HS-5 (cell line): Measurements from ENCODE around the gene SLAMF1.

Experiments
- DNase-seq: peaks from one replicate; pipeline ENCODE4 v3.0.0-alpha.2; 2012; ENCODE audit warnings: low read depth

The SLAMF1 gene

GRCh38 chr1:160625321-160625720 lies 21.5 kb downstream of the SLAMF1 start:
- no peak for DNase-seq

GRCh38 chr1:160624464-160624863 lies 22.4 kb downstream of the SLAMF1 start:
- DNase-seq, result no peak

- no peak for DNase-seq
These were observed 23.0 kb downstream of the SLAMF1 start for GRCh38 chr1:160623862-160624261.

DNA sequence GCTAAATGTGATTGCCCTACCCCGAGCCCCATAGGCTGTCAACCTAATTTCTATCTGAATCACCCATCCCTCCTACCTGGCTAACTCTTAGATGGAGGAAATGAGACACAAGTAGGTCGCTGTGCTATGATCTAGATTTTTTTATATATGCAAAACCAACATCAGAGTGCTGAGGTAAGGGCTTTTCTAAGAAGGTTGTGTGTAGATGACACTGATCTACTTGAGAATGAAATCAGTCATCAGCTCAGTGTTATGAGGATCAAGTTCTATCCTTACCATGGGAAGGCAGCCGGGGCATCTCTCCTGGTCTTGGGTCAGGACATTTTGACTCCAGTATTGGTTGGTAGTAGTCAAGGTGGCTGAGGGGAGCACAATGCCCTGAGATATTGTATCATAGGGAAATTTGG lies 23.6 kb downstream of the SLAMF1 start:
- no peak for DNase-seq

- no peak for DNase-seq
These were observed 24.2 kb downstream of the SLAMF1 start for GRCh38 chr1:160622501-160623226.

DNA sequence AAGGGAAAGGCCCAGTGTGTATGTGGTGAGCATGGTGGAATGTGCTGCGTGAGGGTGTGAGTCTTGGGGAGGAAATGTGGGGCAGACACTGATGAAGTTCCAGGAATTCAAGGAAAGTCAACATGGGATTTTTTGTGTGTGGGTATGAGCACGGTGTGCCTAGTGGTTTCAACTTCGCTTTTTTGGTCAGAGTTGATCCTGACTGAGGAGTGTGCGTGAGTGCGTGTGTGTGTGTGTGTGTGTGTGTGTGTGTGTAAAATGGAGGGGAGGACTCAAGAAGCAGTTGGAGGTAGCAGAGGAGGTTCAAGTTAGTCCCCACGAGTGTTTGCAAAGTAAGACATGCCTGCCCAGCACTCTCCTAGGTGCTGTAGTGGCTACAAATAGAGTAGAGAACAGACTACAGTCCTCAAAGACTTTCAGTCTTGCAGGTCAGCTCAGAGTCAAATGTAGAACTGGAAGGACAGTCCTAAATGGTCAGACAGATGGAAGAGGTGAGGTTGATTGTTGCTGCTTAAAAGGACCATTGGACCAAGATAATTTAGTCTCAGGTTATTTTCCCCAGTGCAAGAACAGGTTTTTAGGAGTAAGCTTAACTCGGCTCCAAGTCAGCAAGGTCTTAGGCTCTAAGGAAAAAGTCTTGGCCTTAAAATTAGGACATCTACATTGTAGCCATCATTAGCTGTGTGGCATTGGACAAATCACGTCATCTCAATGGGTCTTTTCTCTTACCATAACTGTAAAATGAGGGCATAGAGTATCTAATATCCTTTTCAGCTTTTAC lies 25.0 kb downstream of the SLAMF1 start:
- DNase-seq, result no peak

GRCh38 chr1:160620942-160621632 lies 25.8 kb downstream of the SLAMF1 start:
- DNase-seq, result no peak

DNA sequence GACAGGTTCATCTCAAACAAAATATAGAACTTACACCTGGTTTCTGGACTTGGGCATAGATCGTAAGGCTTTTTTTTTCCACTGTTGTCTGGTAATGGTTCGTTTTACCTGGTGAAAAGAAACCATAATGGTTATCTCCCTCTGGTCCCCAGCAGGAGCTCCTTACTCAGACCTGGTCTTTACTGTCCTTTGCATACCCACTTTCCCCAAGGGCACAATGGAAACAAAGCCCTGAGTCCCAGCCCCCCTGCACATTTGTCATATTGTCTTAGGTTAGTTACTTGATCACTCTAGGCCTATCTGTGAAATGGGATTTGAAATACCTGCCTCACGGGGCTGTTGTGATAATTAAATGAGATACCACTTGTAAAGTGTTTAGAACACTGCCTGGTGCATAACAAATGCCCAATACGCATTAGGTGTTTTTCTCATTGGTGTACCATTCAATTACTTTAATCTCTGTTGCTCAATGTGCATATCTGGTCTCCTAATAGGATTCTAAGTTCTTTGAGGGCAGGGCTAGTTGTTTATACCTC lies 27.0 kb downstream of the SLAMF1 start:
- DNase-seq, result no peak

DNA sequence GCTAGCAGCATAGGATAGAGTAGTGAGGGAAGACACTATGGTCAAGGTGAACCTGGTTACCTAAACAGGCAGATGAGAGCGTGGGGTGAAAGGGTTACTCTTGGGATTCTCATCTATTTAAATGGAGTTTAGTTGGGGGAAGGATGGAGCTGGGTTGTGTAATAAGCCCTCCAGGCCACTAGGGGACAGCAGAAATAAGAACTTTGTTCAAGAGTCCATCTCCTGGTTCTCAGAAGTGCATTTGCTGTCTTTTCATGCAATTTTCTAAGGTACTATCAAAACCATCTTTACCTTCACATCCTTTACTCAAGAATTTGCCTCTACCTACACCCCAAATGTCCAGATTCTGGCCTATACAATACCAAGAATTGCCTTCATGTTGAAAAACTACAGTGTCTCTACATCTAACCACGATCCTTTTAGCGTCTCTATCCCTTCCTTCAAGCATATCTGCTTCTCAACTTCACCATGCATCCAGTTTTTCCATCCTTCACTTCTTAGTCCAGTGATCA lies 28.0 kb downstream of the SLAMF1 start:
- DNase-seq, result no peak

DNA sequence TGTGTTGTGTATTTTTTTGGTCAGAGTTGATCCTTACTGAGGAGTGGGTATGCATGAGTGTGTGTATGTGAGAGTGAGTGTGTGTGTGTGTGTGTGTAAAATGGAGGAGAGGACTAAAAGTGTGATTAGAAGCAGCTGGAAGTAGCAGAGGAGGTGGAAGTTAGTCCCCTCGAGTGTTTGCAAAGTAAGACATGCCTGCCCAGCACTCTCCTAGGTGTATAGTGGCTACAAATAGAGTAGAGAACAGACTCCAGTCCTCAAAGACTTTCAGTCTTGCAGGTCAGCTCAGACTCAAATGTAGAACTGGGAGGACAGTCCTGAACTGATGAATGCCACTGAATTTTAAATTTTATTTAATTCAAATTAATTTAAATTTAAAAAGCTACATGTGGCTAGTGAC lies 28.5 kb downstream of the SLAMF1 start:
- no peak for DNase-seq

- no peak for DNase-seq
These were observed 31.2 kb downstream of the SLAMF1 start for GRCh38 chr1:160615660-160616059.

GRCh38 chr1:160614410-160614809 lies 32.4 kb downstream of the SLAMF1 start:
- DNase-seq, result no peak

DNA sequence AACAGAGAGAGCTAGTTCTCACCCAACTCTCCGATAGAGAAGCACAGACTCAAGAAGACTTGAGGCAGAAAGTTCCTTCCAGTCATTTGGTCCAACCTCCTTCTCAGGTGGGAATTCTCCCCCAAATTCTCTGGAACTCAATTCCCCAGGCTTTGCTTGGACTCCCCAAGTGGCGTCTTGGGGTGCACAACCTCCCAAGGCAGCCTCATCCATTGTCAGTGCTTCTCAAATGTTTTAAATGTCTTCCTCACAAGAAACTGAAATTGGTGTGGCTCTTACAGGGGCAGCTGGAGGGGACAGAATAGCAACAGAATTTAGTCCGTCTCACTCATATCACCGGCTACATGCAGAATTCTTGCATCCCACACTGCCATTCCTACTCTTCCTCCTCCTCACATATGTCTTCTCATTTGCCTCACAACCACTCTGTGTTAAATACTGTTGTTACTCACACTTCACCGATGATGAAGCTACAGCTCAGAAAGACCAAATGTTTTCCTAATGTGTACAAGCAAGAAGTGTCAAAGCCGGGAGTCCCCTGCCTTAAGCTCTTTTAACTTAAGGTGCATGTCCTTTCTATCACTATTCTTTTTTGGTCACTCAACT lies 34.1 kb downstream of the SLAMF1 start:
- DNase-seq, result no peak

- no peak for DNase-seq
These were observed 36.1 kb downstream of the SLAMF1 start for GRCh38 chr1:160610569-160611242.

- DNase-seq, result no peak
These were observed 37.9 kb downstream of the SLAMF1 start for GRCh38 chr1:160608941-160609340.

DNA sequence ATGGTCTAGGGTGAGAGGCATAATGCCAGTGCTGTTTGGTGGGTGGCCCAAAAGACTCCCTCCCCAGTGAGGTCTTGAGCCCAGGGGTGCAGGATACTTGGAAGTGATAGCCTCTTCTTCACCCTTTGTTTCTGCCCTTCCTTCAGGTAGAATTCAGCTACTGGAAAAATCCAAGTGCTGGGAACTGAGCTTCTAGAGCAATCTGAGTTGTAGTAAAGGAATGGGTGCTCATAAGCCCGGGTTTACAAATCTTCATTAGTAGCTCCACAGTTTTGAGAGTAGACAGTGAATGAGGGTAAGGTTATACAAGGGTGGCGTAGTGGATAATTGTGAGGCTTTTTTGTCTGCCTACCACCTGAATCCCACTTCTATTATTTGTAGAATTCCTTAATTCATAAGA lies 38.3 kb downstream of the SLAMF1 start:
- DNase-seq, result no peak

DNA sequence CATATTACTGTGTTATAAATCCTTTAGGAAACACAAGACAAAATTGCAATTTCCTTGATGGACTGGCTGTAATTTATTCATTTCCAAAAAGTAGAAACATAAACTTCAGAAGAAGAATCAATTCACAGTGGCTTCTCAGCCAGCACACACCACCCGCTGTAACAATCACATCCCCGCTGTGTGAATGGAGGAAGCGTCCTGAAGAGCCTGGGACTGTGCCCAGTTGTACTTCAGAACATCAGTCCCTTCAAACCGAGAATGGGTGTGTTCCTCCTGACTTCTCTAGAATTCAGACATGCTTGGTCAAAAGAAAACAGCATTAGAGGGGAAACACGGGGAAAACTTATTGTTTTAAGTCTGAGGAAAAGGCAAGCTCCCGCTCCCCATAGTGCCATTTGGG lies 38.8 kb downstream of the SLAMF1 start:
- DNase-seq, result no peak

DNA sequence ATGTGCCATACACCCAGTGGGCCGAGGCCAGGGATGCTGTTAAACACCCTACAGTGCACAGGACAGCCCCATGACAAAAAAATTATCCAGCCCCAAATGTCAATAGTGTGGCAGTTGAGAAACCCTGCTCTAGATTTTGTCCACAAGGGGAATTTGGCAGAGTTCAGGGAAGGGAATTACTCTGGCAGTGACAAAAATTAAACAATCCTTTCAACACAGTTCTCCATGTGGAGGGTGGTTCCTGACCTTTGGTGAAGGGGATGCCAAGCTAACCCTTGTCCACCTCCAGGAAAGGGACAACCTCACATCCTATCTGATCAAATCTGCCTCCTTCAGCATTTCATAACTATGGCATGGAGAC lies 39.2 kb downstream of the SLAMF1 start:
- no peak for DNase-seq

GRCh38 chr1:160607011-160607671 lies 39.7 kb downstream of the SLAMF1 start:
- peak; percentile 30 for DNase-seq

- no peak for DNase-seq
These were observed 40.2 kb downstream of the SLAMF1 start for GRCh38 chr1:160606611-160607010.
